Thyroid gland (tissue), 4 donors: Measurements from ENCODE around the gene FAM120A. TPM values are rescaled to one million over a fixed set of nuclear protein-coding genes. Genes with fewer than 3 reads are reported as not detected.

Experiments used
- DNase-seq, 2 donors: peaks; one replicate each; pipeline ENCODE4 v3.0.0-alpha.2; 2019
- H3K27ac ChIP-seq, 3 donors: fragments of 200-600 bp; sonication (generic); 1 replicate in 2 of 3; 2 replicates in 1 of 3; pipeline ENCODE4 v1.5.1; 2016 to 2019; ENCODE audit warnings: mild to moderate bottlenecking in 1 of 3, moderate library complexity in 1 of 3
- H3K27me3 ChIP-seq: fragments of 200-600 bp; sonication (generic); one replicate; pipeline ENCODE4 v1.5.1; 2019
- H3K36me3 ChIP-seq, 2 donors: fragments of 200-600 bp; sonication (generic); one replicate each; pipeline ENCODE4 v1.5.1; 2016 to 2019
- H3K4me1 ChIP-seq, 2 donors: fragments of 200-600 bp; sonication (generic); one replicate each; pipeline ENCODE4 v1.5.1; 2017 to 2019
- H3K4me3 ChIP-seq, 3 donors: fragments of 200-600 bp; sonication (generic); replicated peaks in 1 of 3; 1 replicate in 2 of 3; 2 replicates in 1 of 3; pipeline ENCODE4 v1.5.1; 2016; ENCODE audit warnings: mild to moderate bottlenecking in 1 of 3
- H3K9me3 ChIP-seq: fragments of 200-600 bp; sonication (generic); one replicate; pipeline ENCODE4 v1.5.1; 2017
- CTCF ChIP-seq, 6 experiments: fragments of 200-600 bp in 3 of 6; fragments of 450-650 bp in 3 of 6; sonication (generic) in 3 of 6; IDR thresholded peaks; one replicate each; pipeline ENCODE4 v1.5.1; 2016 to 2019; ENCODE audit warnings: antibody characterized with exemption in 6 of 6, mild to moderate bottlenecking in 2 of 6, inconsistent platforms in 1 of 6, moderate library complexity in 1 of 6
- POLR2A ChIP-seq, 2 donors: fragments of 450-650 bp; IDR thresholded peaks; one replicate each; pipeline ENCODE4 v1.6.1; 2017; ENCODE audit warnings: antibody characterized with exemption in 2 of 2, mild to moderate bottlenecking in 2 of 2, moderate library complexity in 1 of 2
- WGBS, 2 donors: methylation state at CpG; one replicate each; pipeline ENCODE4 v1.1.5; 2017; 5-methylcytosine and 5-hydroxymethylcytosine counted together
- intact Hi-C: fragments of 100-400 bp; cut with DNase I; formaldehyde crosslinking; loops from one replicate; pipeline ENCODE4 v1.15.1; 2023
- total RNA-seq, 4 donors: library from RNA; depleted of rRNA; stranded (reverse); fragments of >200 nt; gene quantifications; one replicate each; pipeline ENCODE4 v1.2.3, GENCODE V29; 2016

The FAM120A gene
- total RNA-seq, 4 donors from 2014 or later, result 78.1 to 118 (median 111) TPM

DNA sequence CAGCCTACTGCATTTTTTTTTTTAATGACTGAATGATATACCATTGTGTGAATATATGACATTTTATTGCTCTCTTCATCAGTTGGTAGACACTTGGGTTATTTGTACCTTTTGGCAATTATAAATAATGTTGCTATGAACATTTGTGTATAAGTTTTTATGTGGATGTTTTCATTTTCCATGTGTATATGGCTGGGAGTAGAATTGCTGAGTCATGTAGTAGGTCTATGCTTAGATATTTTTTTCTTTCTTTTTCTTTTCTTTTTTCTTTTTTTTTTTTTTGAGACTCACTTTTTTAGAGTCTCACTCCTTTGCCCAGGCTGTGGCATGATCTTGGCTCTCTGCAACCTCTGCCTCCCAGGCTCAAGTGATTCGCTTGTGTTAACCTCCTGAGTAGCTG, 34.8 kb downstream of the FAM120A start:
- no peak for TF ChIP-seq CTCF (IDR thresholded peaks at IDR 0.05)
- no peak for TF ChIP-seq POLR2A (IDR thresholded peaks at IDR 0.05)
- Histone ChIP-seq H3K27me3 (no peaks in the 10 kb centered on the region), H3K9me3 (no peaks in the 10 kb centered on the region), H3K4me1 (peaks cover 15 to 19% of the 10 kb centered on the region in 2 donors), H3K27ac (peak overlapping the region in 1 of 3 donors; percentile 21), H3K4me3 (no peak overlapping the region), H3K36me3 (peaks cover 0 to 7% of the 10 kb centered on the region in 2 donors)
- no peak for DNase-seq
- intact Hi-C loops, result no loop called here
- WGBS, 2 donors, result 89 to 92% methylated on average over 1 of the region's 1 CpG

GRCh38 chr9:93488244-93488643, 36.8 kb downstream of the FAM120A start:
- intact Hi-C loops, result no loop called here
- Histone ChIP-seq H3K36me3 (peaks cover 0 to 7% of the 10 kb centered on the region in 2 donors), H3K27ac (no peak overlapping the region), H3K27me3 (no peaks in the 10 kb centered on the region), H3K4me3 (no peak overlapping the region), H3K4me1 (peaks cover 15 to 21% of the 10 kb centered on the region in 2 donors), H3K9me3 (no peaks in the 10 kb centered on the region)
- no peak for DNase-seq
- WGBS, 2 donors, result 96% methylated on average over 5 of the region's 5 CpGs
- no peak for TF ChIP-seq POLR2A (IDR thresholded peaks at IDR 0.05)
- TF ChIP-seq CTCF (IDR thresholded peaks at IDR 0.05), result no peak

DNA sequence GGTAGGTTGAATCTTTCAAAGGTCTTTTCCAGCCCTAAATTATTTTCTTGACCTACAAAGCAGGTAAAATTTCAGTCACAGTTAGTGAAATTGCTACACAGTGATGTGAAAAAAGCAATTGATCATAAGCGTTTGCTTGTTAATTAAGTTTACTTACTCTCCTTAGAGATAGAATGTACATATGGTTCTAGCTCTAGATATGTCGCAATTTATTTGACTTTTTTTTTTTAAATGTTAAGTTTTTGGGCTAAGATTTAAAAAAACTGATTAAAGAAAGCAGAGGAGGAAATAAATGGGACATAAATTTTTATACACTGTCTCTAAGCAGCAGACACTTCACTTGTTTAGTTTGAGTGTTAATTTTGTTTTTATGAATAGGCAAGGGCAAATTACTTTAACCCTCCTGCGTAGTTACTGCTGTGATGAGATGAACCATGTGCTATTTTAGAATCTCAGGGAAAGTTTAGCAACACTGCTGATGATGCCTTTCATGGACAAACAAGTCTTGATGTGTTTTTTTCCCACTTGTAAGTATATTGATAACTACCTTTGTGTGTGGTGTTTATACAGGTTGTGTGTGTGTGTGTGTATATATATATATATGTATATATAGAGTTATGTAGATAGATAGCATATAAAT, 40.2 kb downstream of the FAM120A start:
- Histone ChIP-seq H3K27me3 (no peaks in the 10 kb centered on the region), H3K27ac (no peak overlapping the region), H3K9me3 (no peaks in the 10 kb centered on the region), H3K36me3 (peaks cover 6 to 8% of the 10 kb centered on the region in 2 donors), H3K4me1 (peaks cover 14 to 15% of the 10 kb centered on the region in 2 donors), H3K4me3 (no peak overlapping the region)
- 92 to 94% methylated on average over 3 of the region's 3 CpGs for WGBS, 2 donors
- no peak for DNase-seq
- TF ChIP-seq POLR2A (IDR thresholded peaks at IDR 0.05) (no peak), CTCF (IDR thresholded peaks at IDR 0.05) (no peak)
- intact Hi-C loops, result no loop called here

GRCh38 chr9:93492327-93492726, 40.8 kb downstream of the FAM120A start:
- 67 to 72% methylated on average over 5 of the region's 5 CpGs for WGBS, 2 donors
- H3K9me3 ChIP-seq, result no peaks in the 10 kb centered on the region
- H3K27ac ChIP-seq, result no peak overlapping the region
- peaks cover 14 to 15% of the 10 kb centered on the region in 2 donors for H3K4me1 ChIP-seq
- no peaks in the 10 kb centered on the region for H3K27me3 ChIP-seq
- intact Hi-C loops, result no loop called here
- no peak for TF ChIP-seq POLR2A (IDR thresholded peaks at IDR 0.05)
- no peak for TF ChIP-seq CTCF (IDR thresholded peaks at IDR 0.05)
- H3K4me3 ChIP-seq, result no peak overlapping the region
- H3K36me3 ChIP-seq, result peaks cover 6 to 8% of the 10 kb centered on the region in 2 donors
- no peak for DNase-seq

- intact Hi-C loops, result no loop called here
- Histone ChIP-seq H3K27ac (no peak overlapping the region), H3K36me3 (peaks cover 13 to 19% of the 10 kb centered on the region in 2 donors), H3K4me3 (no peak overlapping the region), H3K4me1 (peaks cover 14 to 15% of the 10 kb centered on the region in 2 donors), H3K27me3 (no peaks in the 10 kb centered on the region), H3K9me3 (no peaks in the 10 kb centered on the region)
- TF ChIP-seq POLR2A (IDR thresholded peaks at IDR 0.05) (no peak), CTCF (IDR thresholded peaks at IDR 0.05) (no peak)
- WGBS, 2 donors, result 89 to 97% methylated on average over 12 of the region's 12 CpGs
- DNase-seq, result no peak
Measured at GRCh38 chr9:93493949-93494348, 42.5 kb downstream of the FAM120A start.
